Measurements from ENCODE around the gene SEC14L2.
"Not testable (repeated sequence)": the region's sequence is repeated elsewhere in the genome, so short reads cannot be mapped to it uniquely, and the experiment has no call there.

The SEC14L2 gene

GRCh38 chr22:30430933-30431332 lies 34.1 kb downstream of the SEC14L2 start:
- DNase-seq, result no peak

GRCh38 chr22:30432096-30432495 lies 35.3 kb downstream of the SEC14L2 start:
- DNase-seq, result no peak

GRCh38 chr22:30432520-30432919 lies 35.7 kb downstream of the SEC14L2 start:
- DNase-seq, result no peak

- no peak for DNase-seq
Observed at GRCh38 chr22:30433227-30433626, 36.4 kb downstream of the SEC14L2 start.

- no peak for DNase-seq
Observed at GRCh38 chr22:30433773-30434172, 37.0 kb downstream of the SEC14L2 start.

GRCh38 chr22:30434843-30435242 lies 38.0 kb downstream of the SEC14L2 start:
- no peak for DNase-seq

GRCh38 chr22:30435674-30436126 lies 38.9 kb downstream of the SEC14L2 start:
- DNase-seq, result no peak

GRCh38 chr22:30436196-30436595 lies 39.4 kb downstream of the SEC14L2 start:
- DNase-seq, result no peak

GRCh38 chr22:30438559-30438958 lies 41.7 kb downstream of the SEC14L2 start:
- DNase-seq, result no peak

- DNase-seq, result no peak
Observed at GRCh38 chr22:30439226-30439625, 42.4 kb downstream of the SEC14L2 start.

- DNase-seq, result no peak
Observed at GRCh38 chr22:30439836-30440235, 43.0 kb downstream of the SEC14L2 start.

- DNase-seq, result no peak
Observed at GRCh38 chr22:30441088-30441487, 44.3 kb downstream of the SEC14L2 start.

- DNase-seq, result peak; percentile 12
Observed at GRCh38 chr22:30444632-30445437, 48.0 kb downstream of the SEC14L2 start.

- no peak for DNase-seq
Observed at GRCh38 chr22:30445438-30446145, 48.8 kb downstream of the SEC14L2 start.

- DNase-seq, result no peak
Observed at GRCh38 chr22:30447656-30448055, 50.8 kb downstream of the SEC14L2 start.

GRCh38 chr22:30451488-30451887 lies 54.7 kb downstream of the SEC14L2 start:
- DNase-seq, result not testable (repeated sequence)

GRCh38 chr22:30452861-30453260 lies 56.0 kb downstream of the SEC14L2 start:
- no peak for DNase-seq

GRCh38 chr22:30453731-30454510 lies 57.1 kb downstream of the SEC14L2 start:
- no peak for DNase-seq

- DNase-seq, result no peak
Observed at GRCh38 chr22:30455075-30455840, 58.4 kb downstream of the SEC14L2 start.

GRCh38 chr22:30457981-30458380 lies 61.2 kb downstream of the SEC14L2 start:
- DNase-seq, result no peak

GRCh38 chr22:30459181-30460052 lies 62.6 kb downstream of the SEC14L2 start:
- DNase-seq, result no peak

GRCh38 chr22:30460147-30460546 lies 63.3 kb downstream of the SEC14L2 start:
- DNase-seq, result no peak

All from GDM1 (cell line).